SU-DHL-6 (cell line): ENCODE data around the gene LHFPL6.

Experiments
- EZH2phosphoT487 ChIP-seq: fragments of 200-600 bp; sonication (generic), shearing (Covaris generic); conservative IDR thresholded peaks from 2 replicates; pipeline ENCODE4 v1.6.1; 2018; ENCODE audit warnings: mild to moderate bottlenecking, antibody characterized with exemption, low read length, moderate library complexity, mixed read lengths
- TF ChIP-seq, protein P1 (sequence below): fragments of 200-600 bp; sonication (generic); IDR thresholded peaks from one replicate; pipeline ENCODE4 v1.5.1; 2017; ENCODE audit warnings: antibody characterized with exemption, mild to moderate bottlenecking, low read length, moderate library complexity; ENCODE audit not compliant: insufficient read depth, poor library complexity, severe bottlenecking

DNA sequence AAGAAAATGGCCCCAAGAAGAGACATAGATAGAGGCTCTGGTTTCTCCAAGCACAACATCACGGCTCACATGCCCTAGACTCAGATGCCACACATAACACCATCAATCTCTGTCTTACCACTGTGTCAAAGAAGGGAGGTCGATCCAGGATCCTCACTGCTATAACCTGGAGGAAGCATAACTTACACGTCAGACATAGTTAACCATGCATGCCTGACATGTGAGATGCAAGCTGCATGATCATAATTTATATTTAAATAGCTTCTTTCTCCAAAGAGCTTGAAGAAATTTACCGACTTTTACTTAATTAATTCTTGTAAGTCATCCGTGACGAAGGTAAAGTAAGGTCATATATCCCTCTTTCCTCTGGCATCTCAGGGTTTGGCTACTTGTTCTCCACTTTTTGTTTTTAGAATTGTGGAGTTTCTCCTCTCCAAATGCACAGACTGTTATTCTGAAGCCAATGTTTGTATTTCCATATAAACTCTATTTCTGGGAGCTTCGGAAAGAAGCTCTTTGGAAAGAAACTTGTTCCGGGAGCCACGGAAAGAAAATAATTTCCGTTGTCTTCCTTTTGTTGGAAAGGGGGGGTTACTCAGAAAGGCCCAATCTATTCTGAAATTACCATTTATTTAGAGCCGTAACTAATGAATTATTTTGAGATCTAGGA, 205.6 kb downstream of the LHFPL6 start:
- TF ChIP-seq, protein P1, sequence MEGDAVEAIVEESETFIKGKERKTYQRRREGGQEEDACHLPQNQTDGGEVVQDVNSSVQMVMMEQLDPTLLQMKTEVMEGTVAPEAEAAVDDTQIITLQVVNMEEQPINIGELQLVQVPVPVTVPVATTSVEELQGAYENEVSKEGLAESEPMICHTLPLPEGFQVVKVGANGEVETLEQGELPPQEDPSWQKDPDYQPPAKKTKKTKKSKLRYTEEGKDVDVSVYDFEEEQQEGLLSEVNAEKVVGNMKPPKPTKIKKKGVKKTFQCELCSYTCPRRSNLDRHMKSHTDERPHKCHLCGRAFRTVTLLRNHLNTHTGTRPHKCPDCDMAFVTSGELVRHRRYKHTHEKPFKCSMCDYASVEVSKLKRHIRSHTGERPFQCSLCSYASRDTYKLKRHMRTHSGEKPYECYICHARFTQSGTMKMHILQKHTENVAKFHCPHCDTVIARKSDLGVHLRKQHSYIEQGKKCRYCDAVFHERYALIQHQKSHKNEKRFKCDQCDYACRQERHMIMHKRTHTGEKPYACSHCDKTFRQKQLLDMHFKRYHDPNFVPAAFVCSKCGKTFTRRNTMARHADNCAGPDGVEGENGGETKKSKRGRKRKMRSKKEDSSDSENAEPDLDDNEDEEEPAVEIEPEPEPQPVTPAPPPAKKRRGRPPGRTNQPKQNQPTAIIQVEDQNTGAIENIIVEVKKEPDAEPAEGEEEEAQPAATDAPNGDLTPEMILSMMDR, result no peak
- no peak for TF ChIP-seq EZH2phosphoT487
